ENCODE measurements around the gene ANXA8.

ANXA8 gene

GRCh38 chr10:47421057-47421952, 62.6 kb downstream of the ANXA8 start:
- no peak overlapping the region for H3K27ac ChIP-seq (ENCODE audit: low read length)
- H3K4me1 ChIP-seq (ENCODE audit: control insufficient read depth, insufficient read depth, low read length), result no peaks in the 10 kb centered on the region
- no peak overlapping the region for H3K9ac ChIP-seq (ENCODE audit: low read length in 2 of 2)
- H3K36me3 ChIP-seq (ENCODE audit: control insufficient read depth in 2 of 2, insufficient read depth in 2 of 2, low read length in 2 of 2), result no peaks in the 10 kb centered on the region
- H3K27me3 ChIP-seq (ENCODE audit: control insufficient read depth in 1 of 2, insufficient read depth in 2 of 2, low read length in 2 of 2), result no peaks in the 10 kb centered on the region
- H3K9me3 ChIP-seq (ENCODE audit: control insufficient read depth in 2 of 2, low read length in 2 of 2), result no peaks in the 10 kb centered on the region
- no peak overlapping the region for H3K4me3 ChIP-seq (ENCODE audit: low read length in 2 of 2)

- Histone ChIP-seq H3K36me3 (ENCODE audit: control insufficient read depth in 2 of 2, insufficient read depth in 2 of 2, low read length in 2 of 2) (no peaks in the 10 kb centered on the region), H3K9me3 (ENCODE audit: control insufficient read depth in 2 of 2, low read length in 2 of 2) (no peaks in the 10 kb centered on the region), H3K9ac (ENCODE audit: low read length in 2 of 2) (no peak overlapping the region), H3K4me3 (ENCODE audit: low read length in 2 of 2) (no peak overlapping the region), H3K27me3 (ENCODE audit: control insufficient read depth in 1 of 2, insufficient read depth in 2 of 2, low read length in 2 of 2) (no peaks in the 10 kb centered on the region), H3K4me1 (ENCODE audit: control insufficient read depth, insufficient read depth, low read length) (no peaks in the 10 kb centered on the region), H3K27ac (ENCODE audit: low read length) (no peak overlapping the region)
These were observed 63.4 kb downstream of the ANXA8 start for GRCh38 chr10:47420305-47421056.

DNA sequence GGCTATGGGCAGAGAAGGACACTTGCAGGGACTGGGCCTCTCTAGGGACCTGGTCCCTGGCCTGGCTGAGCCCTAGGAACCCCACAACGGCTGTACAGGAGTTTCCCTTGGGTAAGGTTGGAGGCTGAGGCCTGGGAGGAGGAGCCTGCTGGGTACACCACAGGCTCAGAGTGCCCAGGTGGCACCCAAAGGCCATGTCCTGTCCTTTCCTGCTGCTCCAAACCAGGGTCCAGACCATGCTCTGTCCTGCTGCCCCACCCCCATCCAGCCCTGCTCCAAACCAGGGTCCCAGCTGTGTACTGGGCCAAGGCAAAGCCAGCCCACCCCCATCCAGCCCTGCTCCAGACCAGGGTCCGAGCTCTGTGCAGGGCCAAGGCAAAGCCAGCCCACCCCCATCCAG, 64.5 kb downstream of the ANXA8 start:
- no peak overlapping the region for H3K9ac ChIP-seq (ENCODE audit: low read length in 2 of 2)
- H3K36me3 ChIP-seq (ENCODE audit: control insufficient read depth in 2 of 2, insufficient read depth in 2 of 2, low read length in 2 of 2), result no peaks in the 10 kb centered on the region
- no peak overlapping the region for H3K27ac ChIP-seq (ENCODE audit: low read length)
- no peaks in the 10 kb centered on the region for H3K4me1 ChIP-seq (ENCODE audit: control insufficient read depth, insufficient read depth, low read length)
- no peaks in the 10 kb centered on the region for H3K9me3 ChIP-seq (ENCODE audit: control insufficient read depth in 2 of 2, low read length in 2 of 2)
- no peak overlapping the region for H3K4me3 ChIP-seq (ENCODE audit: low read length in 2 of 2)
- no peaks in the 10 kb centered on the region for H3K27me3 ChIP-seq (ENCODE audit: control insufficient read depth in 1 of 2, insufficient read depth in 2 of 2, low read length in 2 of 2)

GRCh38 chr10:47418966-47419365, 64.9 kb downstream of the ANXA8 start:
- H3K4me3 ChIP-seq (ENCODE audit: low read length in 2 of 2), result no peak overlapping the region
- no peaks in the 10 kb centered on the region for H3K36me3 ChIP-seq (ENCODE audit: control insufficient read depth in 2 of 2, insufficient read depth in 2 of 2, low read length in 2 of 2)
- H3K27ac ChIP-seq (ENCODE audit: low read length), result no peak overlapping the region
- no peaks in the 10 kb centered on the region for H3K27me3 ChIP-seq (ENCODE audit: control insufficient read depth in 1 of 2, insufficient read depth in 2 of 2, low read length in 2 of 2)
- no peaks in the 10 kb centered on the region for H3K4me1 ChIP-seq (ENCODE audit: control insufficient read depth, insufficient read depth, low read length)
- H3K9me3 ChIP-seq (ENCODE audit: control insufficient read depth in 2 of 2, low read length in 2 of 2), result no peaks in the 10 kb centered on the region
- H3K9ac ChIP-seq (ENCODE audit: low read length in 2 of 2), result no peak overlapping the region

GRCh38 chr10:47418321-47418720, 65.6 kb downstream of the ANXA8 start:
- Histone ChIP-seq H3K27me3 (ENCODE audit: control insufficient read depth in 1 of 2, insufficient read depth in 2 of 2, low read length in 2 of 2) (no peaks in the 10 kb centered on the region), H3K4me3 (ENCODE audit: low read length in 2 of 2) (no peak overlapping the region), H3K4me1 (ENCODE audit: control insufficient read depth, insufficient read depth, low read length) (no peaks in the 10 kb centered on the region), H3K9ac (ENCODE audit: low read length in 2 of 2) (no peak overlapping the region), H3K9me3 (ENCODE audit: control insufficient read depth in 2 of 2, low read length in 2 of 2) (no peaks in the 10 kb centered on the region), H3K36me3 (ENCODE audit: control insufficient read depth in 2 of 2, insufficient read depth in 2 of 2, low read length in 2 of 2) (no peaks in the 10 kb centered on the region), H3K27ac (ENCODE audit: low read length) (no peak overlapping the region)

Data from stomach smooth muscle (tissue), 2 donors.